MM.1S (cell line): Measurements from ENCODE around the gene TENM4.

Experiments used
- EZH2 ChIP-seq: fragments of 300-600 bp; sonication (generic); optimal IDR thresholded peaks from 2 replicates; pipeline ENCODE3; 2017; ENCODE audit warnings: low read depth, mild to moderate bottlenecking, antibody characterized with exemption, low read length, mixed read lengths
- EZH2phosphoT487 ChIP-seq: fragments of 300-600 bp; sonication (generic); IDR thresholded peaks from 2 replicates; pipeline ENCODE4 v1.6.1; 2018; ENCODE audit warnings: antibody characterized with exemption, low read length
- TF ChIP-seq, protein P1 (sequence below): fragments of 300-600 bp; sonication (generic); IDR thresholded peaks from 2 replicates; pipeline ENCODE4 v1.5.1; 2016; ENCODE audit warnings: antibody characterized with exemption, low read length, mixed read lengths

DNA sequence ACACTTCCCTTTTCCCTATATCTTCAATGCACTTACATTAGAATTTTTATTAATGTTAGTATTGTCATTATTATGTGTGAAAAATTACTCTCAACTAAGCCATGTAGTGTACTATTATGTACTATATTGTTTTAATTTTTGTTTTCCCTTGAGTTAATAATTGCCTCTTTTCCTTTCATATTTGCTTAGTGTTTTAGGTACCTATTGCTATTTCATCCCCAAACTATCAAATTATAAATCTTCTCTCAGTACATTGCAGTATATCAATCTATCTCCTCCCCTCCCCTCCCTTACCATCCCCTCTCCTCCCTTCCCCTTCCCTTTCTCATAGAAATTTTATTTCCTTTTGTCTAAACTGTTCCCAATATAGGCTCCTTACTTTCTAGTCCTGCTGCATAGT is 12.8 kb upstream of the TENM4 start:
- TF ChIP-seq EZH2 = no peak
- TF ChIP-seq, protein P1, sequence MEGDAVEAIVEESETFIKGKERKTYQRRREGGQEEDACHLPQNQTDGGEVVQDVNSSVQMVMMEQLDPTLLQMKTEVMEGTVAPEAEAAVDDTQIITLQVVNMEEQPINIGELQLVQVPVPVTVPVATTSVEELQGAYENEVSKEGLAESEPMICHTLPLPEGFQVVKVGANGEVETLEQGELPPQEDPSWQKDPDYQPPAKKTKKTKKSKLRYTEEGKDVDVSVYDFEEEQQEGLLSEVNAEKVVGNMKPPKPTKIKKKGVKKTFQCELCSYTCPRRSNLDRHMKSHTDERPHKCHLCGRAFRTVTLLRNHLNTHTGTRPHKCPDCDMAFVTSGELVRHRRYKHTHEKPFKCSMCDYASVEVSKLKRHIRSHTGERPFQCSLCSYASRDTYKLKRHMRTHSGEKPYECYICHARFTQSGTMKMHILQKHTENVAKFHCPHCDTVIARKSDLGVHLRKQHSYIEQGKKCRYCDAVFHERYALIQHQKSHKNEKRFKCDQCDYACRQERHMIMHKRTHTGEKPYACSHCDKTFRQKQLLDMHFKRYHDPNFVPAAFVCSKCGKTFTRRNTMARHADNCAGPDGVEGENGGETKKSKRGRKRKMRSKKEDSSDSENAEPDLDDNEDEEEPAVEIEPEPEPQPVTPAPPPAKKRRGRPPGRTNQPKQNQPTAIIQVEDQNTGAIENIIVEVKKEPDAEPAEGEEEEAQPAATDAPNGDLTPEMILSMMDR = no peak
- no peak for TF ChIP-seq EZH2phosphoT487
